PC-3 (cell line): ENCODE data around the gene SMIM1. TPM values are rescaled to one million over a fixed set of nuclear protein-coding genes. Genes with fewer than 3 reads are reported as not detected.

Experiments
- ATAC-seq: fragments of 200-7000 bp; cut with Tn5 transposase; 2 replicates; pipeline ENCODE4 v1.9.1; 2020; ENCODE audit warnings: mild to moderate bottlenecking, moderate library complexity
- BruUV-seq: library from RNA; stranded (reverse); fragments of 400-500 nt; replicated peaks from 2 replicates; lab custom pipeline; 2021; lab: Mats Ljungman, UMichigan
- CTCF ChIA-PET: fragments of 300-600 bp; sonication (Branson Sonifier 250); formaldehyde crosslinking; loops from one replicate; lab custom pipeline; 2022; ENCODE audit warnings: antibody characterized with exemption; lab: Charles Lee
- POLR2A ChIA-PET: fragments of 300-600 bp; sonication (Branson Sonifier 250); formaldehyde crosslinking; loops from one replicate; lab custom pipeline; 2022; ENCODE audit warnings: antibody characterized with exemption; ENCODE audit not compliant: unreplicated experiment; lab: Charles Lee
- DNase-seq: peaks from one replicate; pipeline ENCODE4 v3.0.0-alpha.2; 2015
- H2AFZ ChIP-seq: fragments of 300-600 bp; sonication (generic); 2 replicates; pipeline ENCODE4 v1.6.0; 2016; ENCODE audit warnings: antibody characterized with exemption, low read length
- H3F3A ChIP-seq: fragments of 300-600 bp; sonication (generic); one replicate; pipeline ENCODE4 v1.6.0; 2017; ENCODE audit warnings: antibody characterized with exemption, low read length, control low read depth, mild to moderate bottlenecking; ENCODE audit not compliant: unreplicated experiment
- H3K27ac ChIP-seq: fragments of 300-600 bp; sonication (generic); 2 replicates; pipeline ENCODE4 v1.5.1; 2016; ENCODE audit warnings: mild to moderate bottlenecking, low read length
- H3K27me3 ChIP-seq: fragments of 300-600 bp; sonication (generic); 2 replicates; pipeline ENCODE4 v1.6.1; 2016; ENCODE audit warnings: low read length, mixed read lengths
- H3K36me3 ChIP-seq: fragments of 300-600 bp; sonication (generic); 2 replicates; pipeline ENCODE4 v1.6.1; 2016; ENCODE audit warnings: low read depth, mixed run types, low read length, mixed read lengths
- H3K4me1 ChIP-seq: fragments of 300-600 bp; sonication (generic); 2 replicates; pipeline ENCODE4 v1.5.1; 2016; ENCODE audit warnings: low read length; ENCODE audit not compliant: insufficient read depth
- H3K4me2 ChIP-seq: fragments of 300-600 bp; sonication (generic); 2 replicates; pipeline ENCODE4 v1.6.0; 2016; ENCODE audit warnings: low read length
- H3K4me3 ChIP-seq: fragments of 300-600 bp; sonication (generic); 2 replicates; pipeline ENCODE4 v1.5.1; 2016; ENCODE audit warnings: mild to moderate bottlenecking, low read length, mixed read lengths
- H3K79me2 ChIP-seq: fragments of 300-600 bp; sonication (generic); 2 replicates; pipeline ENCODE4 v1.6.1; 2017; ENCODE audit warnings: low read length, mixed read lengths
- H3K9ac ChIP-seq: fragments of 300-600 bp; sonication (generic); 2 replicates; pipeline ENCODE4 v1.6.0; 2016; ENCODE audit warnings: mild to moderate bottlenecking, low read length
- H3K9me2 ChIP-seq: fragments of 300-600 bp; sonication (generic); replicated peaks from 2 replicates; pipeline ENCODE4 v1.6.1; 2016; ENCODE audit warnings: mixed run types, low read length, mixed read lengths
- H3K9me3 ChIP-seq: fragments of 300-600 bp; sonication (generic); 2 replicates; pipeline ENCODE4 v1.6.1; 2016; ENCODE audit warnings: low read length, mixed read lengths
- H4K20me1 ChIP-seq: fragments of 300-600 bp; sonication (generic); 2 replicates; pipeline ENCODE4 v1.6.1; 2016; ENCODE audit warnings: low read length, mixed read lengths
- EZH2 ChIP-seq: fragments of 300-600 bp; sonication (generic); IDR thresholded peaks from one replicate; pipeline ENCODE4 v1.6.1; 2017; ENCODE audit warnings: antibody characterized with exemption, mild to moderate bottlenecking, low read length; ENCODE audit not compliant: unreplicated experiment
- EZH2phosphoT487 ChIP-seq: fragments of 300-600 bp; sonication (generic); IDR thresholded peaks from 2 replicates; pipeline ENCODE4 v1.6.1; 2018; ENCODE audit warnings: mild to moderate bottlenecking, antibody characterized with exemption, low read length, borderline replicate concordance
- intact Hi-C: fragments of 100-400 bp; cut with micrococcal nuclease; formaldehyde crosslinking; loops from 2 replicates; pipeline ENCODE4 v1.9.0; 2023
- total RNA-seq: library from RNA; depleted of rRNA; stranded (reverse); fragments of >200 nt; gene quantifications from 2 replicates; pipeline ENCODE4 v1.2.3, GENCODE V29; 2014
- TF ChIP-seq, protein P1 (sequence below): fragments of 300-600 bp; sonication (generic); conservative IDR thresholded peaks from 2 replicates; pipeline ENCODE4 v1.5.1; 2017; ENCODE audit warnings: antibody characterized with exemption, low read depth, mild to moderate bottlenecking, low read length

Gene SMIM1
- total RNA-seq, 1 experiment from 2014 or later, result 10.8 TPM

DNA sequence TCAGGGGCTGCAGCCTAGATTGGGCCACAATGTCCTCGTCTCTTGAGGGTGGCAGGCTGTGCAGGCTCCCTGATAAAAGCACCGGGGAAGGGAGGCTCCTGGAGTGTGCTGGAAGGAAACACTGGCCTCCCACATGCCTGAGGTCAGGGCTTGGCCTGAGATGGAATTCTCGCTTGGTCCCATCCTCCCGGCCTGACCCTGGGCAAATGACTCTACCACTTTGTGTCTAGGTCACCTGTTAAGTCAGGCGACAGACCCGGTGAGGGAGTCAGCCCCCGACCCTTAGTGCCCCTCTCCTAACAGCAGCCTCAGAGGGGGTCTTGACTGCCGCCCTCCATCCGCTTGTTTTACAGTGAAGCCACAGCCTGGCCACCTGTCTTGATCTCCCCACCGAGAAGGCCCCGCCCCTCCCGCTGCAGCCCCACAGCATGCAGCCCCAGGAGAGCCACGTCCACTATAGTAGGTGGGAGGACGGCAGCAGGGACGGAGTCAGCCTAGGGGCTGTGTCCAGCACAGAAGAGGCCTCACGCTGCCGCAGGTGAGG lies 2.5 kb downstream of the SMIM1 start:
- TF ChIP-seq EZH2 (no peak), EZH2phosphoT487 (no peak)
- TF ChIP-seq, protein P1, sequence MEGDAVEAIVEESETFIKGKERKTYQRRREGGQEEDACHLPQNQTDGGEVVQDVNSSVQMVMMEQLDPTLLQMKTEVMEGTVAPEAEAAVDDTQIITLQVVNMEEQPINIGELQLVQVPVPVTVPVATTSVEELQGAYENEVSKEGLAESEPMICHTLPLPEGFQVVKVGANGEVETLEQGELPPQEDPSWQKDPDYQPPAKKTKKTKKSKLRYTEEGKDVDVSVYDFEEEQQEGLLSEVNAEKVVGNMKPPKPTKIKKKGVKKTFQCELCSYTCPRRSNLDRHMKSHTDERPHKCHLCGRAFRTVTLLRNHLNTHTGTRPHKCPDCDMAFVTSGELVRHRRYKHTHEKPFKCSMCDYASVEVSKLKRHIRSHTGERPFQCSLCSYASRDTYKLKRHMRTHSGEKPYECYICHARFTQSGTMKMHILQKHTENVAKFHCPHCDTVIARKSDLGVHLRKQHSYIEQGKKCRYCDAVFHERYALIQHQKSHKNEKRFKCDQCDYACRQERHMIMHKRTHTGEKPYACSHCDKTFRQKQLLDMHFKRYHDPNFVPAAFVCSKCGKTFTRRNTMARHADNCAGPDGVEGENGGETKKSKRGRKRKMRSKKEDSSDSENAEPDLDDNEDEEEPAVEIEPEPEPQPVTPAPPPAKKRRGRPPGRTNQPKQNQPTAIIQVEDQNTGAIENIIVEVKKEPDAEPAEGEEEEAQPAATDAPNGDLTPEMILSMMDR, result no peak
- no peaks in the 10 kb centered on the region for H3K27me3 ChIP-seq
- no peak overlapping the region for H3K9ac ChIP-seq
- no peaks in the 10 kb centered on the region for H3K9me2 ChIP-seq
- DNase-seq, result no peak
- no peak overlapping the region for H3K27ac ChIP-seq
- BruUV-seq, result no TSS peak
- no peak overlapping the region for H3K4me2 ChIP-seq
- H3K4me1 ChIP-seq, result peaks cover 13% of the 10 kb centered on the region; the same call in 1 of the 2 replicates
- POLR2A ChIA-PET, result no interaction called here
- no peak for ATAC-seq
- no peaks in the 10 kb centered on the region for H3K9me3 ChIP-seq
- CTCF ChIA-PET, result no interaction called here
- no peaks in the 10 kb centered on the region for H3K79me2 ChIP-seq
- intact Hi-C loops, result no loop called here
- peaks cover 4% of the 10 kb centered on the region for H3K36me3 ChIP-seq
- H2AFZ ChIP-seq, result no peak overlapping the region
- H4K20me1 ChIP-seq, result no peaks in the 10 kb centered on the region
- H3K4me3 ChIP-seq, result no peak overlapping the region
- H3F3A ChIP-seq, result no peaks in the 10 kb centered on the region

DNA sequence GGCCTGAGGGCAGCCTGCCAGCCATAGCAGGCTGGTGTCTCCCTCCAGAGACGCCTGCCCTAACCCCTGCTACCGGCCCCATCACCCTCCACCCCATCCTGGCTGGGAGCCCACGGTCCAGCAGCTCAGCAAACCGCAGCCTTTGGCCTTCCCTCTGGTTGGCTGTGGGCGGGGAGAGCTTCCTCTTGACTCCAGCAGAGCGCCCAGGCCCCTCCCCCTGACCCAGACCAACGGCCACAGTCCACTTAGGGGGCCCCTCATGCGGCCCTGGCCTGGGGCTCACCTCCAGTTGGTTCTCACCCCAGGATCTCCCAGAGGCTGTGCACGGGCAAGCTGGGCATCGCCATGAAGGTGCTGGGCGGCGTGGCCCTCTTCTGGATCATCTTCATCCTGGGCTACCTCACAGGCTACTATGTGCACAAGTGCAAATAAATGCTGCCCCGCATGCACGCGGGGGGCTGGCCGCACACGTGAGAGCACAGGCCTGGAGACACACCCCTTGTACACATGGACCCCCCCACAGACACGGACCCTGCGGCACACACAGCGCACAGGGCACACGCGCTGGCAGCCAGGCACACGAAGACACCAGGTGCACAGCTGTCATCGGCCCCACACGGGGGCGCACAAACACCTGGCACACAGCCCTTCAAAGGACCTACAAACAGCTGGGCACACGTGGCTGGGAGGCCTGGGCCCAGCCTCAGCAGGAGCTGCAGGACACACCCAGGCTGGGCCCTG lies 3.1 kb downstream of the SMIM1 start:
- peaks cover 13% of the 10 kb centered on the region; the same call in 1 of the 2 replicates for H3K4me1 ChIP-seq
- no peaks in the 10 kb centered on the region for H3K9me3 ChIP-seq
- no peaks in the 10 kb centered on the region for H3K27me3 ChIP-seq
- no peaks in the 10 kb centered on the region for H3K79me2 ChIP-seq
- no peaks in the 10 kb centered on the region for H4K20me1 ChIP-seq
- peak; percentile 19 for ATAC-seq
- no peak for TF ChIP-seq EZH2
- TF ChIP-seq, protein P1, result peak; percentile 74
- no peak for TF ChIP-seq EZH2phosphoT487
- no peaks in the 10 kb centered on the region for H3F3A ChIP-seq
- H3K4me2 ChIP-seq, result no peak overlapping the region
- intact Hi-C loops, result no loop called here
- no peak overlapping the region for H3K27ac ChIP-seq
- ChIA-PET POLR2A (no interaction called here), CTCF (interaction anchor here (1.0 kb wide), 1 partner anchor 9 kb away, joined by 3 read pairs; no protein-coding TSS in a partner anchor)
- peak; percentile 72 for DNase-seq
- no peaks in the 10 kb centered on the region for H3K9me2 ChIP-seq
- no peak overlapping the region for H3K9ac ChIP-seq
- BruUV-seq, result no TSS peak
- peaks cover 9% of the 10 kb centered on the region for H3K36me3 ChIP-seq
- no peak overlapping the region for H3K4me3 ChIP-seq
- H2AFZ ChIP-seq, result no peak overlapping the region
